IMR-90 (cell line): ENCODE results near the gene PDE11A. TPM values are rescaled to one million over a fixed set of nuclear protein-coding genes. Genes with fewer than 3 reads are reported as not detected.
A peak's percentile ranks its signal among the peaks of the same experiment; 100 is the strongest.

ENCODE experiments used
- ATAC-seq: fragments of 200-7000 bp; cut with Tn5 transposase; 2 replicates; pipeline ENCODE4 v1.9.1; 2020; ENCODE audit warnings: low read depth, mild to moderate bottlenecking, moderate library complexity
- BruUV-seq: library from RNA; stranded (reverse); fragments of 400-500 nt; replicated peaks from 2 replicates; lab custom pipeline; 2021; lab: Mats Ljungman, UMichigan
- CTCF ChIA-PET: fragments of 300-600 bp; formaldehyde crosslinking; extraction: SDS; loops from one replicate; lab custom pipeline; 2021; ENCODE audit warnings: antibody characterized with exemption; lab: Yijun Ruan, JAX
- POLR2A ChIA-PET: fragments of 300-600 bp; sonication (Branson Sonifier 250); formaldehyde crosslinking; loops from one replicate; lab custom pipeline; 2022; ENCODE audit warnings: antibody characterized with exemption; ENCODE audit not compliant: unreplicated experiment; lab: Charles Lee
- DNase-seq: peaks from one replicate; pipeline ENCODE4 v3.0.0; 2013
- H2AFZ ChIP-seq: replicated peaks from 2 replicates; pipeline ENCODE3; 2013; ENCODE audit warnings: low read length, mild to moderate bottlenecking; ENCODE audit not compliant: poor library complexity
- H2AK5ac ChIP-seq: 2 replicates; pipeline ENCODE4 v1.6.1; 2013; ENCODE audit warnings: low read depth, low read length, inconsistent platforms
- H2AK9ac ChIP-seq: replicated peaks from 2 replicates; pipeline ENCODE3; 2013; ENCODE audit warnings: mild to moderate bottlenecking, low read depth, low read length, moderate library complexity; ENCODE audit not compliant: poor library complexity
- H2BK120ac ChIP-seq: 2 replicates; pipeline ENCODE4 v1.6.1; 2013; ENCODE audit warnings: low read depth, low read length, inconsistent platforms
- H2BK15ac ChIP-seq: 3 replicates; pipeline ENCODE4 v1.6.1; 2013; ENCODE audit warnings: low read depth, low read length, inconsistent platforms
- H2BK20ac ChIP-seq: 2 replicates; pipeline ENCODE4 v1.6.1; 2013; ENCODE audit warnings: low read depth, mild to moderate bottlenecking, inconsistent platforms, low read length, moderate library complexity
- H2BK5ac ChIP-seq: 2 replicates; pipeline ENCODE4 v1.6.1; 2013; ENCODE audit warnings: mild to moderate bottlenecking, low read depth, low read length, inconsistent platforms; ENCODE audit not compliant: poor library complexity, severe bottlenecking
- H3K14ac ChIP-seq: replicated peaks from 2 replicates; pipeline ENCODE4 v1.6.1; 2013; ENCODE audit warnings: low read depth, low read length, inconsistent platforms
- H3K18ac ChIP-seq: 2 replicates; pipeline ENCODE4 v1.6.1; 2013; ENCODE audit warnings: low read depth, low read length, control low read depth
- H3K23ac ChIP-seq: 2 replicates; pipeline ENCODE4 v1.6.1; 2013; ENCODE audit warnings: low read depth, low read length, inconsistent platforms
- H3K27ac ChIP-seq: 2 replicates; pipeline ENCODE4 v1.5.1; 2013; ENCODE audit warnings: mild to moderate bottlenecking, control low read depth, low read length; ENCODE audit not compliant: insufficient read depth
- H3K27me3 ChIP-seq: 2 replicates; pipeline ENCODE4 v1.6.1; 2013; ENCODE audit warnings: low read length; ENCODE audit not compliant: control insufficient read depth, insufficient read depth
- H3K36me3 ChIP-seq: 2 replicates; pipeline ENCODE4 v1.6.1; 2013; ENCODE audit warnings: low read length, mixed read lengths; ENCODE audit not compliant: control insufficient read depth, insufficient read depth
- H3K4ac ChIP-seq: 2 replicates; pipeline ENCODE4 v1.6.1; 2013; ENCODE audit warnings: low read depth, low read length, inconsistent platforms
- H3K4me1 ChIP-seq: 2 replicates; pipeline ENCODE4 v1.6.1; 2013; ENCODE audit warnings: low read length, mixed read lengths; ENCODE audit not compliant: control insufficient read depth, insufficient read depth
- H3K4me2 ChIP-seq: 2 replicates; pipeline ENCODE4 v1.6.1; 2013; ENCODE audit warnings: low read depth, mild to moderate bottlenecking, control low read depth, low read length, moderate library complexity
- H3K4me3 ChIP-seq: 2 replicates; pipeline ENCODE4 v1.5.1; 2013; ENCODE audit warnings: low read depth, mild to moderate bottlenecking, control low read depth, low read length, moderate library complexity; ENCODE audit not compliant: insufficient read depth
- H3K56ac ChIP-seq: 2 replicates; pipeline ENCODE4 v1.6.1; 2013; ENCODE audit warnings: low read length, inconsistent platforms; ENCODE audit not compliant: insufficient read depth; ENCODE audit errors: extremely low read depth
- H3K79me1 ChIP-seq, 2 experiments: 2 replicates each; pipeline ENCODE4 v1.6.1; 2013; ENCODE audit warnings: low read length in 2 of 2, inconsistent platforms in 1 of 2, low read depth in 1 of 2
- H3K9ac ChIP-seq: 2 replicates; pipeline ENCODE4 v1.6.1; 2013; ENCODE audit warnings: low read depth, low read length, control low read depth
- H3K9me1 ChIP-seq: 2 replicates; pipeline ENCODE4 v1.6.1; 2013; ENCODE audit warnings: low read length, inconsistent platforms; ENCODE audit not compliant: insufficient read depth
- H3K9me3 ChIP-seq: 2 replicates; pipeline ENCODE4 v1.6.1; 2013; ENCODE audit warnings: low read length; ENCODE audit not compliant: control insufficient read depth, insufficient read depth
- H4K20me1 ChIP-seq: 2 replicates; pipeline ENCODE4 v1.6.1; 2013; ENCODE audit warnings: low read length, inconsistent platforms; ENCODE audit not compliant: insufficient read depth
- H4K5ac ChIP-seq: 2 replicates; pipeline ENCODE4 v1.6.1; 2013; ENCODE audit warnings: mild to moderate bottlenecking, low read depth, low read length, control low read depth
- H4K8ac ChIP-seq, 2 experiments: 2 replicates each; pipeline ENCODE4 v1.6.1; 2013; ENCODE audit warnings: low read depth in 2 of 2, low read length in 2 of 2, control low read depth in 1 of 2, inconsistent platforms in 1 of 2
- H4K91ac ChIP-seq: 2 replicates; pipeline ENCODE4 v1.6.1; 2013; ENCODE audit warnings: low read depth, low read length, inconsistent platforms; ENCODE audit not compliant: insufficient read depth
- BHLHE40 ChIP-seq: fragments of 150-350 bp; IDR thresholded peaks from 2 replicates; pipeline ENCODE4 v1.6.1; 2016; ENCODE audit warnings: mild to moderate bottlenecking, low read depth, low read length
- CHD1 ChIP-seq: IDR thresholded peaks from 2 replicates; pipeline ENCODE4 v1.6.1; 2012; ENCODE audit warnings: low read depth, low read length, improper control_type of control experiment
- WGBS, 2 experiments: methylation state at CpG; one replicate each; pipeline versions ENCODE4 v1.1.5 to v1.1.7; 2013; ENCODE audit warnings: missing lambda C conversion rate in 2 of 2; ENCODE audit not compliant: insufficient read length in 1 of 2; ENCODE audit errors: extremely low coverage in 2 of 2; 5-methylcytosine and 5-hydroxymethylcytosine counted together
- dilution Hi-C: fragments of 300-500 bp; cut with HindIII; formaldehyde crosslinking; loops from one replicate; pipeline ENCODE4 v1.14.3; 2018; ENCODE audit warnings: low sequenced_read_pairs; ENCODE audit not compliant: unreplicated experiment
- in situ Hi-C: fragments of 300-500 bp; cut with MboI; formaldehyde crosslinking; loops from 3 replicates; pipeline ENCODE4 v1.14.3; 2019; ENCODE audit warnings: low sequenced_read_pairs, inconsistent platforms, mixed read lengths
- intact Hi-C: fragments of 100-400 bp; cut with micrococcal nuclease; formaldehyde crosslinking; loops from 2 replicates; pipeline ENCODE4 v1.10.0; 2022
- polyA plus RNA-seq, 3 experiments: library from polyadenylated mRNA; depleted of rRNA; stranded (reverse); fragments of >200 nt; gene quantifications; 2 replicates each; pipeline ENCODE4 v1.2.3, GENCODE V29; 2012; ENCODE audit warnings: low replicate concordance in 1 of 3
- total RNA-seq: library from RNA; depleted of rRNA; stranded (reverse); fragments of >200 nt; gene quantifications from 2 replicates; pipeline ENCODE4 v1.2.3, GENCODE V29; 2012

Gene PDE11A
- total and polyA plus RNA-seq, 2 of the 4 experiments (the other 2 are of a cell fraction) = 0.21 to 0.72 TPM

DNA sequence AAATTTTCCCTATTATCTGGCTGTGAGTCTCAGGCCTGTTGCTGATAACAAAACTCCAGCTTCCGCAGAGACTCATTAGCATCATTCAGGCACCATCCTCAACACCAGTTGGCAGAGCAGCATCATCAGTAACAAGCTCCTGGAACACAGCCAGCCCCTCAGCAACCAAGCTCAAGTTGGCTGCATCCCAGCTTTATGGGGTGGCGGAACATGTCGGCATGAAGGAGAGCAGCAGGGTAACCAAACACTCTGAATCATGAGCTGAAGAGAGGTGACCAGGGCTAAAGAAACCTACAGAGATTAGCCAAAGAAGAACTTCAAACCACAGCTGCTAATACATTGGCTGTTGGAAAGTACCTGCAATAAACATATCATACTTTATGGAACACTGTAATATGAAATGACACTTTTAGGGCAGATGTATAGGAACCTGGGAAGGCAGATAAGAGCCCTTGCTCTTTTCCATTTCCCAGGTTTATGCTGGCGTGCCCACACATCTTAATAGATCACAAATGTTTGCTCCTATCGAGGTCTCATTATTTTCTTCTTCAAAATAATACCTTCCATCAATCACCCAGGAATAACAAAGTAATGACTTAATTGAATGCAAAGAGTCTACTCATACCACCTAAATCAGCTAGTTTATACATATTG is 63.8 kb downstream of the PDE11A start:
- CTCF ChIA-PET = interaction anchor here (0.6 kb wide), 1 partner anchor 723 kb away, joined by 3 read pairs; no protein-coding TSS in a partner anchor
- ATAC-seq = peak; percentile 49

More for the DNA sequence above, 63.8 kb downstream of the PDE11A start:
- H2BK15ac ChIP-seq = no peak overlapping the region
- dilution Hi-C loops (no loop called here), intact Hi-C loops (no loop called here), in situ Hi-C loops (no loop called here)
- H3K27ac ChIP-seq = no peak overlapping the region
- H4K8ac ChIP-seq = no peak overlapping the region
- no peak overlapping the region for H3K23ac ChIP-seq
- TF ChIP-seq CHD1 (no peak), BHLHE40 (no peak)
- no peak overlapping the region for H2AK5ac ChIP-seq
- no CpG with 5 or more reads among the region's 5 CpGs for WGBS, 2 experiments
- no peaks in the 10 kb centered on the region for H4K20me1 ChIP-seq
- H3K14ac ChIP-seq = no peak overlapping the region
- no TSS peak for BruUV-seq
- no peak overlapping the region for H3K56ac ChIP-seq
- no peak overlapping the region for H2BK120ac ChIP-seq
- no peak overlapping the region for H4K91ac ChIP-seq
- no peak overlapping the region for H3K4me2 ChIP-seq
- H3K4me3 ChIP-seq = no peak overlapping the region
- H3K9ac ChIP-seq = no peak overlapping the region
- peak overlapping the region; percentile 18 for H2AFZ ChIP-seq
- DNase-seq = peak; percentile 65
- no peak overlapping the region for H3K18ac ChIP-seq
- no peak overlapping the region for H4K5ac ChIP-seq
- peaks cover 3% of the 10 kb centered on the region; the same call in 1 of the 2 replicates for H3K4me1 ChIP-seq
- H2BK20ac ChIP-seq = no peak overlapping the region
- POLR2A ChIA-PET = no interaction called here
- H3K4ac ChIP-seq = no peak overlapping the region
- H3K36me3 ChIP-seq = no peaks in the 10 kb centered on the region
- H3K27me3 ChIP-seq = no peaks in the 10 kb centered on the region
- H3K9me3 ChIP-seq = no peaks in the 10 kb centered on the region
- no peaks in the 10 kb centered on the region for H3K9me1 ChIP-seq
- no peak overlapping the region for H2BK5ac ChIP-seq
- H3K79me1 ChIP-seq = no peaks in the 10 kb centered on the region
- no peak overlapping the region for H2AK9ac ChIP-seq
